ENCODE results near the gene SDHAF2. TPM values are rescaled to one million over a fixed set of nuclear protein-coding genes. Genes with fewer than 3 reads are reported as not detected.
A peak's percentile ranks its signal among the peaks of the same experiment; 100 is the strongest.

Gene SDHAF2
- polyA plus RNA-seq, 3 donors: 45.5 to 70.2 (median 64.8) TPM

DNA sequence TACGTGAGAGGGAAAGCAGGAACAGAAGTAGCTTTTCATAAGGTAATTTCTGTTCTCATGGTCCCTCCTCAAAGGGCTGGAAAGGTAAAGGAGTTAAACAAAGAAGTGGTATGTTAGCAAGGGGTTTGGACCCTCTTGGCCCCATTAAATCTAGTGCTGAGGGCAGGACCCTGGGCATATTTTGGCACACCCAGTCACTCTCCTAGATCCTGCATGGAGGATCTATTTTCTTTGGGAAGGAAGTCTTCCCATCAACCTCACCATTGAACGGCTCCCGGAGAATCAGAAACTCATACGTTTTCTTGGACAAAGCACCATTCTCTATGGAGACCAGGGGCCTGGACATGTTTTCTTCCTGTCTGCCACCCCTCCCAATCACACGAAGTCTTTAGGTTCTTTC is 25.8 kb upstream of the SDHAF2 start:
- no peak overlapping the region for H3K4me3 ChIP-seq (replicated peaks in 1 of 3; ENCODE audit: low read depth in 2 of 3, low read length in 3 of 3)
- no CpG with 5 or more reads among the region's 5 CpGs for WGBS (ENCODE audit: insufficient coverage)
- H2AFZ ChIP-seq (ENCODE audit: insufficient read depth, low read depth, low read length, poor library complexity, severe bottlenecking): no peak overlapping the region
- no peaks in the 10 kb centered on the region for H3K27me3 Mint-ChIP-seq (ENCODE audit: low read depth in 3 of 3)
- no peaks in the 10 kb centered on the region for H3K79me2 ChIP-seq (ENCODE audit: insufficient read depth, low read length)
- H3K4me3 Mint-ChIP-seq: no peak overlapping the region
- peaks cover 68 to 80% of the 10 kb centered on the region in 2 donors for H3K36me3 Mint-ChIP-seq
- no peaks in the 10 kb centered on the region for H3K4me1 Mint-ChIP-seq
- no peaks in the 10 kb centered on the region for H3K9me3 ChIP-seq (replicated peaks in 1 of 2; ENCODE audit: control insufficient read depth in 1 of 2, insufficient read depth in 1 of 2, low read length in 2 of 2)
- no peak for DNase-seq
- peaks cover 59 to 96% of the 10 kb centered on the region in 2 donors for H3K36me3 ChIP-seq (replicated peaks in 1 of 2; ENCODE audit: control insufficient read depth in 1 of 2, insufficient read depth in 2 of 2, low read length in 2 of 2)
- peaks cover 0 to 2% (median 0%) of the 10 kb centered on the region in 7 donors for H3K9me3 Mint-ChIP-seq
- H3K9ac ChIP-seq (ENCODE audit: insufficient read depth, low read length, poor library complexity, severe bottlenecking): no peak overlapping the region
- H3K27me3 ChIP-seq (ENCODE audit: control insufficient read depth in 2 of 2, insufficient read depth in 2 of 2, low read length in 2 of 2): no peaks in the 10 kb centered on the region
- TF ChIP-seq, protein P1, sequence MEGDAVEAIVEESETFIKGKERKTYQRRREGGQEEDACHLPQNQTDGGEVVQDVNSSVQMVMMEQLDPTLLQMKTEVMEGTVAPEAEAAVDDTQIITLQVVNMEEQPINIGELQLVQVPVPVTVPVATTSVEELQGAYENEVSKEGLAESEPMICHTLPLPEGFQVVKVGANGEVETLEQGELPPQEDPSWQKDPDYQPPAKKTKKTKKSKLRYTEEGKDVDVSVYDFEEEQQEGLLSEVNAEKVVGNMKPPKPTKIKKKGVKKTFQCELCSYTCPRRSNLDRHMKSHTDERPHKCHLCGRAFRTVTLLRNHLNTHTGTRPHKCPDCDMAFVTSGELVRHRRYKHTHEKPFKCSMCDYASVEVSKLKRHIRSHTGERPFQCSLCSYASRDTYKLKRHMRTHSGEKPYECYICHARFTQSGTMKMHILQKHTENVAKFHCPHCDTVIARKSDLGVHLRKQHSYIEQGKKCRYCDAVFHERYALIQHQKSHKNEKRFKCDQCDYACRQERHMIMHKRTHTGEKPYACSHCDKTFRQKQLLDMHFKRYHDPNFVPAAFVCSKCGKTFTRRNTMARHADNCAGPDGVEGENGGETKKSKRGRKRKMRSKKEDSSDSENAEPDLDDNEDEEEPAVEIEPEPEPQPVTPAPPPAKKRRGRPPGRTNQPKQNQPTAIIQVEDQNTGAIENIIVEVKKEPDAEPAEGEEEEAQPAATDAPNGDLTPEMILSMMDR (IDR thresholded peaks at IDR 0.05): no peak
- peak overlapping the region in 1 of 2 donors; percentile 64 for H3K27ac ChIP-seq (ENCODE audit: low read depth in 1 of 2, low read length in 2 of 2)
- H3K27ac Mint-ChIP-seq: peak overlapping the region in 4 of 7 donors; percentile 54 to 79 (median 68)
- H4K20me1 ChIP-seq (ENCODE audit: insufficient read depth, low read length): peaks cover 41% of the 10 kb centered on the region
- intact Hi-C loops (cut with micrococcal nuclease): no loop called here
- H3K4me1 ChIP-seq (ENCODE audit: control insufficient read depth in 1 of 2, insufficient read depth in 2 of 2, low read length in 2 of 2): no peaks in the 10 kb centered on the region
- H3K4me2 ChIP-seq (replicated peaks; ENCODE audit: extremely low read depth, low read length, poor library complexity, severe bottlenecking): no peak overlapping the region

DNA sequence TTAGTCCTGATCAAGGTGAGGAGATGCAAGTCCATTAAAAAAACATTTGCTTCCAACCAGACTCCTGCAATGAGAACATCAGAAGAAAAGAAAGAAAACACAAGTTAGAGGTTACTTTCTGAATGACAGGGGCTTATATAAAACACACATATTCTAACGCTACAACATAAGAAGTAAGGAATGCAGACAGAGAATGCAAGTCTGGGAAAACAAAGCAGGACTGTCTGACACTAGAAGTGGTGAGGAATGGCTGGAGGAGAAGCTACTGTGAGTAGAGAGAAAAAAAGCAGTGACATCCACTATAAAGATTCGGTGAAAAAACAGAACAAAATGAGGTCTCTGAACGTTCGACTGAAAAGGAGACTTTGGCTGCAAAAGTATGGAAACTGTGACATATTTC is 25.3 kb upstream of the SDHAF2 start:
- Histone ChIP-seq H3K4me3 (replicated peaks in 1 of 3; ENCODE audit: low read depth in 2 of 3, low read length in 3 of 3) (no peak overlapping the region), H4K20me1 (ENCODE audit: insufficient read depth, low read length) (peaks cover 41% of the 10 kb centered on the region), H3K27me3 (ENCODE audit: control insufficient read depth in 2 of 2, insufficient read depth in 2 of 2, low read length in 2 of 2) (no peaks in the 10 kb centered on the region), H3K9me3 (replicated peaks in 1 of 2; ENCODE audit: control insufficient read depth in 1 of 2, insufficient read depth in 1 of 2, low read length in 2 of 2) (no peaks in the 10 kb centered on the region), H3K4me1 (ENCODE audit: control insufficient read depth in 1 of 2, insufficient read depth in 2 of 2, low read length in 2 of 2) (no peaks in the 10 kb centered on the region), H3K36me3 (replicated peaks in 1 of 2; ENCODE audit: control insufficient read depth in 1 of 2, insufficient read depth in 2 of 2, low read length in 2 of 2) (peaks cover 63 to 99% of the 10 kb centered on the region in 2 donors), H3K79me2 (ENCODE audit: insufficient read depth, low read length) (no peaks in the 10 kb centered on the region), H2AFZ (ENCODE audit: insufficient read depth, low read depth, low read length, poor library complexity, severe bottlenecking) (no peak overlapping the region), H3K4me2 (replicated peaks; ENCODE audit: extremely low read depth, low read length, poor library complexity, severe bottlenecking) (no peak overlapping the region), H3K9ac (ENCODE audit: insufficient read depth, low read length, poor library complexity, severe bottlenecking) (no peak overlapping the region), H3K27ac (ENCODE audit: low read depth in 1 of 2, low read length in 2 of 2) (no peak overlapping the region)
- Mint-ChIP-seq H3K27me3 (ENCODE audit: low read depth in 3 of 3) (no peaks in the 10 kb centered on the region), H3K9me3 (peaks cover 0 to 2% (median 0%) of the 10 kb centered on the region in 7 donors), H3K36me3 (peaks cover 72 to 80% of the 10 kb centered on the region in 2 donors), H3K4me1 (no peaks in the 10 kb centered on the region), H3K27ac (peak overlapping the region in 3 of 7 donors; percentile 2 to 51 (median 34)), H3K4me3 (no peak overlapping the region)
- no peak for DNase-seq
- intact Hi-C loops (cut with micrococcal nuclease): no loop called here
- TF ChIP-seq, protein P1 (IDR thresholded peaks at IDR 0.05): no peak
- 100% methylated on average over 3 of the region's 4 CpGs for WGBS (ENCODE audit: insufficient coverage)
